ENCODE results near the gene ST6GALNAC4. TPM values are rescaled to one million over a fixed set of nuclear protein-coding genes. Genes with fewer than 3 reads are reported as not detected.
A peak's percentile ranks its signal among the peaks of the same experiment; 100 is the strongest.
"Not testable (repeated sequence)": the region's sequence is repeated elsewhere in the genome, so short reads cannot be mapped to it uniquely, and the experiment has no call there.

Gene ST6GALNAC4
- total RNA-seq, 1 experiment from 2014 or later: 15.4 TPM

DNA sequence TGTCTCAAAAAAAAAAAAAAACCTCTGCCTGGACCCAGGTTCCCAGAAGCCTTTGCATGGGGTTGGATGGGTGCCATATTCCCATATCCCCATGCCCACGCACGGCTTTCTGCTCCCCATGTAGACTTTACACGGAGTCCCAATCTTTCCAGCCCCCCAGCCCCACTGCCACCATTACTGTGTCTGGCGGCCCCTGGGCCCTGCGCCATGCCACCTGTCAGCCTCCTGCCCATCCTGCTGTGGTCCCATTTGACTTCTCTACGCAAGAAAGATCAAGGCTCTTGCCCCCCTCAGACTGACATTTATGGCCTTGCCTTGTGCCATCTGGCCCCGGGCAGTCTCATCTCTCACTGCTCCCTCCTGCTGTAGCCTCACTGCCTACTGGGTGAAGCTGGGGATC lies 32.9 kb downstream of the ST6GALNAC4 start:
- no peak overlapping the region for H4K91ac ChIP-seq (ENCODE audit: insufficient read length, low read depth, low read length)
- H2AK5ac ChIP-seq (ENCODE audit: insufficient read length, low read length): no peak overlapping the region
- no peak overlapping the region for H4K5ac ChIP-seq (ENCODE audit: insufficient read length, low read depth, low read length)
- H2BK12ac ChIP-seq (ENCODE audit: insufficient read length, low read depth, low read length): no peak overlapping the region
- H3K18ac ChIP-seq (ENCODE audit: insufficient read length, low read depth, low read length): no peak overlapping the region
- DNase-seq: no peak
- no peaks in the 10 kb centered on the region; the same call in none of the 2 replicates for H3K27me3 Mint-ChIP-seq (ENCODE audit: low read depth)
- no peaks in the 10 kb centered on the region for H3K9me3 Mint-ChIP-seq
- no peak overlapping the region for H2BK120ac ChIP-seq (ENCODE audit: low read depth, low read length, poor library complexity, severe bottlenecking)
- no peaks in the 10 kb centered on the region for H3K23me2 ChIP-seq (ENCODE audit: insufficient read length, low read depth, low read length, poor library complexity, severe bottlenecking)
- H2BK20ac ChIP-seq (ENCODE audit: low read depth, low read length, poor library complexity, severe bottlenecking): no peak overlapping the region
- H3K4me1 ChIP-seq (ENCODE audit: insufficient read depth, low read length): no peaks in the 10 kb centered on the region
- no peaks in the 10 kb centered on the region for H4K20me1 ChIP-seq (ENCODE audit: control insufficient read depth, insufficient read depth, insufficient read length)
- no peak overlapping the region for H3K23ac ChIP-seq (ENCODE audit: insufficient read length, low read depth, low read length)
- no peak overlapping the region for H3K14ac ChIP-seq (ENCODE audit: insufficient read depth, low read length)
- H3K9me3 ChIP-seq (ENCODE audit: control insufficient read depth, low read depth, low read length): no peaks in the 10 kb centered on the region
- WGBS (ENCODE audit: extremely low coverage, insufficient read length, low lambda C conversion rate): no CpG with 5 or more reads among the region's 7 CpGs
- no peak overlapping the region for H3K4me2 ChIP-seq (ENCODE audit: insufficient read depth, insufficient read length, low read length)
- H3K79me1 ChIP-seq (ENCODE audit: insufficient read depth, low read depth, low read length, poor library complexity, severe bottlenecking): no peaks in the 10 kb centered on the region
- no peak overlapping the region for H4K8ac ChIP-seq (replicated peaks; ENCODE audit: insufficient read length, low read depth, low read length)
- H3T11ph ChIP-seq (ENCODE audit: low read length): no peak overlapping the region
- H3K4me1 Mint-ChIP-seq: peaks cover 6 to 20% of the 10 kb centered on the region in 2 experiments; a peak in 3 of 4 replicates
- no peak overlapping the region for H3K9ac ChIP-seq (ENCODE audit: extremely low read depth, insufficient read length, low read length)
- TF ChIP-seq, protein P1, sequence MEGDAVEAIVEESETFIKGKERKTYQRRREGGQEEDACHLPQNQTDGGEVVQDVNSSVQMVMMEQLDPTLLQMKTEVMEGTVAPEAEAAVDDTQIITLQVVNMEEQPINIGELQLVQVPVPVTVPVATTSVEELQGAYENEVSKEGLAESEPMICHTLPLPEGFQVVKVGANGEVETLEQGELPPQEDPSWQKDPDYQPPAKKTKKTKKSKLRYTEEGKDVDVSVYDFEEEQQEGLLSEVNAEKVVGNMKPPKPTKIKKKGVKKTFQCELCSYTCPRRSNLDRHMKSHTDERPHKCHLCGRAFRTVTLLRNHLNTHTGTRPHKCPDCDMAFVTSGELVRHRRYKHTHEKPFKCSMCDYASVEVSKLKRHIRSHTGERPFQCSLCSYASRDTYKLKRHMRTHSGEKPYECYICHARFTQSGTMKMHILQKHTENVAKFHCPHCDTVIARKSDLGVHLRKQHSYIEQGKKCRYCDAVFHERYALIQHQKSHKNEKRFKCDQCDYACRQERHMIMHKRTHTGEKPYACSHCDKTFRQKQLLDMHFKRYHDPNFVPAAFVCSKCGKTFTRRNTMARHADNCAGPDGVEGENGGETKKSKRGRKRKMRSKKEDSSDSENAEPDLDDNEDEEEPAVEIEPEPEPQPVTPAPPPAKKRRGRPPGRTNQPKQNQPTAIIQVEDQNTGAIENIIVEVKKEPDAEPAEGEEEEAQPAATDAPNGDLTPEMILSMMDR (conservative IDR thresholded peaks at IDR 0.05): no peak
- H2AFZ ChIP-seq (ENCODE audit: low read length): no peak overlapping the region
- H2BK15ac ChIP-seq (ENCODE audit: low read depth, low read length): no peak overlapping the region
- no peaks in the 10 kb centered on the region for H3K79me2 ChIP-seq (ENCODE audit: insufficient read depth, low read length)
- H3K4me3 Mint-ChIP-seq: no peak overlapping the region; a peak in 1 of 5 replicates
- H3K27ac Mint-ChIP-seq: peak overlapping the region in 2 of 3 experiments; percentile 40 to 51; a peak in 2 of 7 replicates
- no peak overlapping the region for H3K4ac ChIP-seq (ENCODE audit: low read depth, low read length)
- peaks cover 2 to 26% (median 26%) of the 10 kb centered on the region in 3 experiments; a peak in 5 of 7 replicates for H3K36me3 Mint-ChIP-seq (ENCODE audit: insufficient read depth in 1 of 3, low read depth in 3 of 3)
- H3K27me3 ChIP-seq (ENCODE audit: insufficient read depth, low read length): no peaks in the 10 kb centered on the region
- no peak overlapping the region for H3K56ac ChIP-seq (ENCODE audit: insufficient read length, low read depth, low read length)
- H2BK5ac ChIP-seq (ENCODE audit: insufficient read length, low read length): no peak overlapping the region
- no peak overlapping the region for H3K27ac ChIP-seq (ENCODE audit: insufficient read length, low read depth, low read length)

DNA sequence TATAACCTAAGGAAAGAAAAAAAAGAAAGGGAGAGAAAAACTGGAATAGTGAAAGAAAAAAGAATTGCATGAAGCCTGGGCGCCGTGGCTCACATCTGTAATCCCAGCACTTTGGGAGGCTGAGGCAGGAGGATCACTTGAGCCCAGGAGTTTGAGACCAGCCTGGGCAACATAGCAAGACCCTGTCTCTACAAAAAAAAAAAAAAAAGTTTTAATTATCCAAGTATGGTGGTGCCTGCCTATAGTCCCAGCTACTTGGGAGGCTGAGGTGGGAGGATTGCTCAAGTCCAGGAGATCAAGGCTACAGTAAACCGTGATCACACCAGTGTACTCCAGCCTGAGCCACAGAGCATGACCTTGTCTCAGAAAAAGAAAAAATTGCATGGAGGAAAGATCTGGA lies 35.1 kb downstream of the ST6GALNAC4 start:
- H3K23me2 ChIP-seq (ENCODE audit: insufficient read length, low read depth, low read length, poor library complexity, severe bottlenecking): peaks cover 12% of the 10 kb centered on the region
- H4K8ac ChIP-seq (replicated peaks; ENCODE audit: insufficient read length, low read depth, low read length); H2BK15ac ChIP-seq (ENCODE audit: low read depth, low read length); H3K27ac Mint-ChIP-seq; H3K18ac ChIP-seq (ENCODE audit: insufficient read length, low read depth, low read length); H3K27ac ChIP-seq (ENCODE audit: insufficient read length, low read depth, low read length); H3K9me3 ChIP-seq (ENCODE audit: control insufficient read depth, low read depth, low read length); H3K4me3 Mint-ChIP-seq; H3K27me3 ChIP-seq (ENCODE audit: insufficient read depth, low read length); H3K4ac ChIP-seq (ENCODE audit: low read depth, low read length); H3K79me2 ChIP-seq (ENCODE audit: insufficient read depth, low read length); H3K56ac ChIP-seq (ENCODE audit: insufficient read length, low read depth, low read length); H3K4me2 ChIP-seq (ENCODE audit: insufficient read depth, insufficient read length, low read length); H4K20me1 ChIP-seq (ENCODE audit: control insufficient read depth, insufficient read depth, insufficient read length); H2AK5ac ChIP-seq (ENCODE audit: insufficient read length, low read length); H2BK20ac ChIP-seq (ENCODE audit: low read depth, low read length, poor library complexity, severe bottlenecking); H3K9ac ChIP-seq (ENCODE audit: extremely low read depth, insufficient read length, low read length); H4K91ac ChIP-seq (ENCODE audit: insufficient read length, low read depth, low read length); H2BK5ac ChIP-seq (ENCODE audit: insufficient read length, low read length); H3K23ac ChIP-seq (ENCODE audit: insufficient read length, low read depth, low read length); H3K14ac ChIP-seq (ENCODE audit: insufficient read depth, low read length); H3K27me3 Mint-ChIP-seq (ENCODE audit: low read depth); H3T11ph ChIP-seq (ENCODE audit: low read length); H2AFZ ChIP-seq (ENCODE audit: low read length); H2BK12ac ChIP-seq (ENCODE audit: insufficient read length, low read depth, low read length); DNase-seq; H3K9me3 Mint-ChIP-seq; H3K4me1 ChIP-seq (ENCODE audit: insufficient read depth, low read length); H2BK120ac ChIP-seq (ENCODE audit: low read depth, low read length, poor library complexity, severe bottlenecking); H3K79me1 ChIP-seq (ENCODE audit: insufficient read depth, low read depth, low read length, poor library complexity, severe bottlenecking); H4K5ac ChIP-seq (ENCODE audit: insufficient read length, low read depth, low read length): not testable (repeated sequence)
- Mint-ChIP-seq H3K4me1 (peaks cover 6 to 35% of the 10 kb centered on the region in 2 experiments; a peak in 3 of 4 replicates), H3K36me3 (ENCODE audit: insufficient read depth in 1 of 3, low read depth in 3 of 3) (peaks cover 2 to 15% (median 10%) of the 10 kb centered on the region in 3 experiments; a peak in 5 of 7 replicates)
- no CpG with 5 or more reads among the region's 3 CpGs for WGBS (ENCODE audit: extremely low coverage, insufficient read length, low lambda C conversion rate)

Measured in H9 (cell line).